ENCODE results near the gene SLC4A7.
"Not testable (repeated sequence)": the region's sequence is repeated elsewhere in the genome, so short reads cannot be mapped to it uniquely, and the experiment has no call there.

SLC4A7 gene

DNA sequence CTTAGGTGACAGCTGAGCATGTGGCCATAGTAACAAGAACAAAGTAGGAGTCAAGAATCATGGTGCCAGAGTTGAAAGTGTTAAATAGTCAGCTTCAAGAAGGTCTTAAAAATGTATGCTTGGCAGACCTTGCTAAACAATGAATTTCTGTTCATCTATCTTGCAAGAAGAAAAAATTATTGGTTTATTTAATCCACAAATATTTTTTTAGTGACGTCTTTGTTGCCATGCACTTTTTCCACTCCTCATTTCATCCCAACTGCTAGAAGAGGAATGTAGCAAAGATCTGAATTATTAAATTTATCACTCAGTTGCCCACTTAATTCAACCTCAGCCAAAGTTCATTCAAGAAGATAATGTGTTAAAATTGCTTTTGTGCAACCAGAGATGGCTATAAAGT lies 3.2 kb upstream of the SLC4A7 start:
- no peak for DNase-seq (ENCODE audit: low spot score)

DNA sequence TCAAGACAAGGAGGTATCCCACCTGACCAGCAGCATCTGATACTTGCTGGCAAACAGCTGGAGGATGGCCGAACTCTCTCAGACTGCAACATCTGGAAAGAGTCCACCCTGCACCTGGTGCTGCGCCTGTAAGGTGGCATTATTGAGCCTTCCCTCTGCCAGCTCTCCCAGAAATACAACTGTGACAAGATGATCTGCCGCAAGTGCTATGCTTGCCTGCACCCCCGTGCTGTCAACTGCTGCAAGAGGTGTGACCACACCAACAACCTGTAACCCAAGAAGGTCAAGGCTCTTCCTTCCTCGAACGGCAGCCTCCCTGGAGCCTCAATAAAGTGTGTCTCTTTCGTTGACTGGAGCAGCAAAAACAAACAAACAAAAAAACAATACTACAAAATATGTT lies 2.2 kb upstream of the SLC4A7 start:
- no peak for DNase-seq (ENCODE audit: low spot score)

DNA sequence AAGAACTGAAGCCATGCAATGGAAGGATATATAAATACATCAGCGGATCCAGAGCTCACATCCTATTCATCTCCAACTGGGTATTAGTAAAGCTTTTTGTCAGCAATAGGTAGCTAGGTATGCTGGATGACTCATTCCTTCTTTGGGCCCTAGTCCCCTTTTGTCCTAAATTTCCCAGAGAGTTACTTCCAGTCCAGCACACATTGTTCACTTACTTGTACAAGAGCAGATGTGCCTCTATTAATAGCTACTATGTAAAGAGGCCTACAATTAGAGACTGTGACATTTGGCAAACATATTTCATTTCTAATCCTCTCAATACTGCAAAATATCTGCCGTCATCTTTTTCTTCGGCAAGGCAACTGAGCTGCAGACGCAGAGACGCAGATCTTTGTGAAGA lies 1.7 kb upstream of the SLC4A7 start:
- DNase-seq (ENCODE audit: low spot score) = no peak

DNA sequence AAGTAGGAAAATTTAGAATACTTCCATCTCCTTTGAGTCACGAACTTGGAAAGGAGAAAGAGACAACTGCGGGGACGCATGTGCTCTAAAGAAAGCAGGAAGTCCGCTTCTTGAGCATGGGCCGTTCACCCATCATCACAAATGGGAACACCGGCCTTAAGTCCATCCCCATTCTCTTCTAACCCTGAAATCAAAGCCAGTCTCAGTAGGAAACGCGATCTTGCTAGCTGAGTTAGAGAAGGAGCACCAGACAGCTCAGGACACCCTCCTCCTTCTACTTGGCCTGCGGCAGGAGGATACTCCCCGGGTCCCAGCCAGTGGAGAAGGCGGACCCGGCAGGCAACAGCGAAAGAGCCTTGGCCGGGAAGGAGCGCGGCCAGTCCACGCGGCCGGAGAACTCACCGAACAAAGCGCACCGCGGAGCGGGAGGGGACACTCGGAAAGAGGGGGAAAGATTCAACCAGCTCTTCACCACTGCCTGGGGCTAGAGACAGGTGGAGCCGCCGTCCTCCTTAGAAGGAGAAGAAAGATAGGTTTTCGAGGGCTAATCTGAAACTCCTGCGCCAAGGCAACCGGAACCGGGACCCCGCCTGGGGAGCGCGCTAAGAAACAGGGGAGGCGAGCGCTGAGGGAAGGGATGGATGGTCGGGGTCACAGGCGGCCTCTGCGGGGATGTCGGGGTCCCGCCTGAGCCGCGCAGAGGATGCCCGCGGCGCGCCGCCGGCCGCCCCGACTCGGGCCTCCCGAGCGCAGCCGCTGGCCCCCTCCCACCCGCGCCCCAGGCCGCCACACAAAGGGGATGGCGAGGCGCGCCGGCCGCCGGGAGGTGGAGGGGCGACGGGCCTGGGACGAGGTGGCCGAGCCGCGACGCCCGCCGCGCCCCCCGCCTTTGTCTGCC lies 818 bp downstream of the SLC4A7 start:
- DNase-seq (ENCODE audit: low spot score) = peak; percentile 75

DNA sequence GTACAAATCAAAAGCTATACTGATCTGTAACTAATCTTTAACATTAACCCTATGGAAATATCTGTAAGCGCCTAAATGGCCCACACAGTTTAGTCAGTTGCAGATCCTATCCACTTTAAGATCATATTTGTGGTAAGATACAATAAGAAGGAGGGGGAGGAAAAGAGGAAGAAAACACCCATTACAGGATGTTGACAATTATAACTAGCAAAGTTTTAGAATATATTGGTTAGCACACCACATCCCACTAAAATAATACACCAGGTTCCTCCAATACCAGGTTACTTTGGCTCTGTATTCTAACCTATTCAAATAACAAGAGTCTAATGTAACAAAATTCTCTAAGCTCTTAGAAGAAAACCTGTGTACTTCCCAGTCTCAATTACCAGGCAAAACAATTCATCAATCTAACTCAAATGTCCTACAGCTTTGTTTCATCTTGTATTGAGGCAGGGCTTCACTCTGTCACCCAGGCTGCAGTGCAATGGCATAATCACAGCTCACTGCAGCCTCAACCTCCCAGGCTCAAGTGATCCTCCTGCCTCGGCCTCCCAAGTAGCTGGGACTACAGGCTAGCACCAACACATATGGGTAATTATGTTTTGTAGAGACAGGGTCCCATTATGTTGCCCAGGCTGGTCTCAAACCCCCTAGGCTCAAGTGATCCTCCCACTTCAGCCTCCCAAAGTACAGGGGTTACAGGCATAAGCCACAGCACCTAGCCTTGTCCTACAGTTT lies 4.2 kb downstream of the SLC4A7 start:
- DNase-seq (ENCODE audit: low spot score) = peak; percentile 20

DNA sequence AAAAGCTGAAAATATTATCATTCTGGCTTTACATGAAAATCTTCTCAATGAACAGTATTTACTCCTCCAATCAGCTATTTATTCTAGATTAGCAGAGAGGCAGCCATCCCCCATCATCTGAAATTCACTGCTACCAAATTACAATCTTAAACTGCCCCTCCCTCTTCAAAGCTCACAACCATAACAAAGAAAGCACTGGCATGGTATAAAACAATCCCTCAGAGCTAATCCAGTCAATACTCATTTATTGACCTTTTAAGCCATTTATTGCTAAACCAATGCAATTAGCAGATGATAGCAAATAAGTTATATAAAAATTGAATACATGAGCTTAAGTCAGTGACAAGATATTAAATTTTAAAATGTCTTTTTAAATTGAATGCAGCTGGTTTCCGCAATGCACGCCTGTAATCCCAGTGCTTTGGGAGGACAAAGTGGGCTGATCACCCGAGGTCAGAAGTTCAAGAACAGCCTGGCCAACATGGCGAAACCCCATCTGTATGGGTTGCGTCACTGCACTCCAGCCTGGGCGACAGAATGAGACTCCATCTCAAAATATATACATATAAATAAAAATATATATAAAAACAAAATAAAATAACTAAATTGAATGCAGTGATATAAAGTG lies 12.1 kb downstream of the SLC4A7 start:
- DNase-seq (ENCODE audit: low spot score) = no peak

DNA sequence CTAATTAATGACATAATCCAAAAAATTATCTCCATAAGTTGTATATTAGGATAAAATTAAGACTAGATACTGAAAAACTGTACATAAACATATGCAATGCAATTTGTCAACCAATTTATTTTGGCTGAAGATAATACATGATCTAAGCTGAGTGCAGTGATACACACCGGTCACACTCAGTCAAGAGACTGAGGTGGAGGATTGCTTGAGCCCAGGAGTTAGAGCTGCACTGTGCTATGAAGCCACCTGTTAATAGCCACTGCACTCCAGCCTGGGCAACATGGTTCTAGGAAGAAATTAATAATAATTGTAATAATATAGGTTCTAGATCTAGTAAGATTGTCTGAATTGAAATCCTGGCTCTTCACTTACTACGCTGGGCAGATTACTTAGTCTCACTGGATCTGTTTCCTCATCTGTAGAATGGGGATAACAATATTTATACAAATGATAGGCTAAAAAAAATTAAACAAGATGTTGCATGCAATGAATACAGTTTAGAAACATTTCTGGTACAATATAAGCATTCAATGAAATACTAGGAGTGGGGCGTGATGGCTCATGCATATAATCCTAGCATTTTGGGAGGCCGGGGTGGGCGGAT lies 15.8 kb downstream of the SLC4A7 start:
- no peak for DNase-seq (ENCODE audit: low spot score)

DNA sequence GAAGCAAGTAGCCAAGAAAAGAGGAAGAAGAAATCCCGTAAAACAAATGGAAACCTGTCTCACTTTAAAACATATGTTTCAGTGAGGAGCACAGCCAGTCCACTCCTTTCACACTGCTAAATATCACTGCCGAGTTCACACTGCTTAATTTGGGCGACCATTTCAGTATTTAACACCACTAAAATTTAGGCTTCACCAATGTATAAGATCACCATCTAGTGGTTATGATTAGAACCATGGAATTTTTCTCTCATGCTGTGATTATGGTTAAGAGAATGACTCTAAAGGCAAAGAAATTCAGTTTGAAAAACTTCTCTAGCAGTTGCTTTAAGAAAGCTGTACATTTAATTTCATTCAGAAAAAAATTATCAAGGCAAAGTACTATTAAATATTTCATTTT lies 16.6 kb downstream of the SLC4A7 start:
- peak; percentile 74 for DNase-seq (ENCODE audit: low spot score)

DNA sequence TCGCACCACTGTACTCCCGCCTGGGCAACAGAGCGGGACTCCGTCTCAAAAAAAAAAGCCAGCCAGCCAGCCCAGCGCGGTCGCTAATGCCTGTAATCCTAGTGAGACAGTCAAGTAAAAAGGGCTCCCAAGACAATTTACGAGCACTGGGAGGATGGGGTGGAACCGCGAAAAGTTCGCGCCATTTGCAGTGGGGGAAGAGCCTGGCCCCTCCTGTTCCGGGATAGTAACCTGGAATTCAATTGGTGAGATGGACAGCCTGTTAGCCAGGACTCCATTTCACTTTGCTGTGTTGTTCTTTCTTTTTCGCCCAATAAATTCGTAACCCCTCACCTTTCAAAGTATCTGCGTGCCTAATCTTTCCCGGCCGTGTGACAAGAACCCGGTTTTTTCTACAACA lies 19.5 kb downstream of the SLC4A7 start:
- no peak for DNase-seq (ENCODE audit: low spot score)

DNA sequence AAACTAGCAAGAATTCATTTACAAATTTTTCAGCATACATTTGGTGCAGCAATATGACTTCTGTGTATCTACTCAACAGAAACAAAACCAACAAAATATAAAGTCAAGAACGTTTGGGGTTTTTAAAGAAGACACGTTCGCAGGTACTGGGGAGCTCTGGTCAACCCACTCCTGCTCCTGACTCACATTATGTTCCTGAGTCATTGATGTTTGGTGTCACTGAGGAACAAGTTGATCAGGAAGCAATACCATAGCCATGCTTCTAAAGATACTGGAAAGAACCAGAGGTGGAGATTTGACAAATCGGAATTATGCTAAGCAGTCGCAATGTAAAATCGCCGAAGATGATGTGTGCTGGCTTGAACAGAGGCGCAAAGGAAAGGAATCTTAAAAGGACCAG lies 22.0 kb downstream of the SLC4A7 start:
- DNase-seq (ENCODE audit: low spot score) = no peak

DNA sequence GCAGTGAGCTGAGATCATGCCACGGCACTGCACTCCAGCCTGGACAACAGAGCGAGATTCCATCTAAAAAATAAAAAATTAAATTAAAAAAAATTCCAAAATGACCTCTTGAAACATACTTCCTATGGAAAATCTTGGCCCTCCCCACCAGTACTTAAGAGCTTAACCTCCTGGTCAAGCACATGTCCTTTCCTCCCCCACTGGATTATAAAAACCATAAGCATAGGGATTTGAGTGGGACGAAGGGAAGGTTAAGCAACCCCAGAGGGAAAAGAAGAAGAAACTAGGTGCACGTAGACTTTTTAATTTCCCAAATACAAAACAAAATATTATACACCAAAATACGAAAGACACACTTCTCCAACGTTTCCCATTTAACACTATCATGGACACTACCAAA lies 25.3 kb downstream of the SLC4A7 start:
- DNase-seq (ENCODE audit: low spot score) = no peak

DNA sequence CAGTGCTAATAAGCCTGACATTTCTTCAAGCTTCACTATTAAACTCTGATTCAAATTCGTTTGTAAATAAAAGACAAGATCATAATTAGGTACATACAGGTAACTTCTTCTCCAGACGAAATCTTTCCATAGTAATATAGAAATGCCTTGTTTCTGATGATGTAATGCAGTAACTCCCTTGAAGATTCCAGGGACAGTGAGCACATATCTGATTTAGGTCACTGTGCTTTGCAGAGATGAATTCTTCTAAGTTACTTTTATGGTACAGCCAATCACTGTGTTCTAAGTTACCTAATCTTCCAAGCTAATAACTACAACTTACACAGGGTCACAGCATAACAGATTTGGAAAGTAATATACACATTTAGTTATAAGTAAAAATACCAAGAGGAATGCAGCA lies 27.6 kb downstream of the SLC4A7 start:
- DNase-seq (ENCODE audit: low spot score) = no peak

DNA sequence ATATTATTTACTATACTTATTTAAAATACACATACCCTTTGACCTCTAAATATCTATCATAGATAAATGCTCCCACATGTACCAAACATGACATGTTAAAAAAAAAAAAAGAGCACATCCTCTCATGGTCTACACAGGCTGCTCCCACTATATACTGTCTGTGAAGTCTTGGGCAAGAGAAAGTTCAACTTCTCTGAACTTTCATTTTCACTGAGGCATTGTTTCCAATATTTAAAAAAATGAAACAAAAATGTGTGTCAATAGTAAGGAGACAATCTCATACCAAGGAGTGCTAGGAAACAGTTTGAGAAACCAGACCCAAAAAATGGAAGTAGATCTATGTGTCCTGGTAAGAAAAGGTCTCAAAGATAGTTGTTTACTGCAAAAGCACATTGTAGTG lies 29.3 kb downstream of the SLC4A7 start:
- no peak for DNase-seq (ENCODE audit: low spot score)

DNA sequence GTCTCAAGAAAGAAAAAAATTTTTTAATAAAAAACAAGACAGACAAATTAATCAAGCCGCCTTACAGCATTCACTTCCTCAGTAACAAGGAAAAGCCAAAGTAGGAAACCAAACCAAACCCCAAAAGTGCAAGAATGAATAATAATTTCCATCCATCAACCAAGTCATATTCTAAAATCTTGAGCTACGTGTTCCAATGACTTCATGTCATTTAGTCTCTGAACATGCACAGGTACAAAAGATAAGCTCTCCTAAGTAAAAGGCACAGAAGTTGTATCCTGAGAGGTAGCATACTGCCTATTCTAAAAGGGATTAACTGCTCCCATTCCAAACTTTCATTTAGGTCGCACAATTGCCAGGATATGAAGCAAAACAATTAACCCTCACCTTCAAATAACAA lies 29.7 kb downstream of the SLC4A7 start:
- no peak for DNase-seq (ENCODE audit: low spot score)

DNA sequence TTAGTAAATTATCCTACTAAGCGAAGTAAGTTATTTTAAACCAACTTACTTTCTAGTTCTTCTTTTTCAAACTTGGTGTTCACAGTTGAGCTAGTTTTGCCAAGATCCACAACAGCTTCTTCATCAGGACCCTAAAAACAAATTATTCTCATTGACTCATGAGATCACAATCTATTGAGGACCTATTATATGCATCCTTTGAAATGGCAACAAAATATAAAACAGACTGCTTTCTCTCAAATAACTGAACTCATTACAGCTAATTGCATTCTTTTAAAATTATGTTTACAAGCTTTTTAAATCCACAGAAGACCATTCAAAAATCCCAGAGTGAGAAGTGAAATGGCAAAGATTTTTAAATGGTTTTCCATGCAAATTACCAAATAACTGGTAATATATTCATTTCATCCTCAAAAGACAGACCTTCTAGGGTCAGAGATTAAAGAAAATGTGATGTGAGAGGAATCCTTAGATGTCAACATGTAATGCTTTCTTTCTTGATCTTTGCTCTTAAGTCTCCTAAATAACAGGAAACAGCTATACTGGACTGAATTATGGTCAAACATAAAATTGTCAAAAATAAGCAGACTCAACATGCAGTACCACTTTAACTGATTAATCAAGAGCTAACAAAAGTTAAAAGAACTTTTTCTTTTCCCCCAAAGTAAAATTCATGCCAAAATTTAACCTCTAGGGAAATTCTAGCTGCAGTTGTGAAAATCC lies 31.7 kb downstream of the SLC4A7 start:
- DNase-seq (ENCODE audit: low spot score) = no peak

DNA sequence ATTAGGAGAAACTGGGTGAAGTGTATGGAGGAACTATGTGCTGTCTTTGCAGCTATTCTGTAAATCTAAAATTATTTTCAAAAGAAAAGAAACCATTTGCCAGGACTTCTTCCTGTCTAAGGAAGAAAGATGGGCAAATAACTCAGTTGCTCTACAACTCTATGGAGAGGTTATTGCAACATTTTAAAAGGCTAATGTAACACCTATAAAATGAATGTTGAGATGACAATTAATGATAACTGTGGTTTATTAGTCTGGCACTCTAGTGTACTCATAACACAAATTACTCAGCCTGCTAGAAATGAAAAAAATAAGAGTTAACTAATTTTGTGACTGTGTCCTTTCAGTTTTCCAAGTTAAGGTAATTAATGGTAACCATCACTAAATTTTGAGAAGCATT lies 32.3 kb downstream of the SLC4A7 start:
- DNase-seq (ENCODE audit: low spot score) = no peak

DNA sequence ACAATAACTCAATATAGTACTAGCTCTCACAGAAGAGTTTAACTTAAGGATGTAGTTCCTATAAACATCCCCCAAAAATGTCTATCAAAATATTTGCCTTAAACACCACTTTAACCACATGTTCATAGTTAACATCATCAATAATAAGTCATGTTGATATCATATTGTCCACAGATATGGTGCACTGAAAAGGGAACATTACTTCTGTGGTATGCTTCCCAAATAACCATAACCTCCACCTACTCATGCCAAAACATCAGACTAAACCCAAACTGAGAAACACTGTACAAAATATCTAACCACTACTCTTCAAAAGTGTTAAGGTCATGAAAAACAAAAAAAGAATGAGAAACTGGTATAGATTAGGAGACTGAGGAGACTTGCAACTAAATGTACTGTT lies 32.9 kb downstream of the SLC4A7 start:
- DNase-seq (ENCODE audit: low spot score) = no peak

DNA sequence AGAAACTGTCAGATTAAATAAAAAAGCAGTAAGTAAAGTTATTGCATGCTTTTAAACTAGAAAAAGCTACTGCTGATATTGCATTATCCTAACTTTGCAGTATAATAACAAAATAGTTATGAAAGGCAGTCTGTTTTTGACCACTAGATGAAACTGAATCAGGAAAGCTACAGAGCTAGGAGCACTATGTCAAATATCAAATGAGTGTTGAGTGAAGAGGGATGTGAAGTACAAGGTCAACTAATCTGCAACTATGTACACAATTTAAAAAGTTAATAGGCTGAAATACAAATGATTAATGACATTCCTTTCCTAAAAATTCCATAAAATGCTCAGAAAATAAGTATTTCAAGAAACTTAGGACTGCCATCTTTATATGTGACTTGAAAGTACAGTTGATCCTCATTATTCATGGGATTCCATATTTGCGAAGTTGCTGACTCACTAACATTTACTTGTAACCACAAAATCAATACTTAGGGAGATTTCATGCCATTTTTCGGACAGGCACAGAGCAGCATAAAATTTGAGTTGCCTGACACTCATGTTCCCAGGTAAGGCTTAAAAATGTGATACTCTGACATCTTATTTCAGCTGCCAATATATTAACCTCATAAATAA lies 34.5 kb downstream of the SLC4A7 start:
- DNase-seq (ENCODE audit: low spot score) = no peak

DNA sequence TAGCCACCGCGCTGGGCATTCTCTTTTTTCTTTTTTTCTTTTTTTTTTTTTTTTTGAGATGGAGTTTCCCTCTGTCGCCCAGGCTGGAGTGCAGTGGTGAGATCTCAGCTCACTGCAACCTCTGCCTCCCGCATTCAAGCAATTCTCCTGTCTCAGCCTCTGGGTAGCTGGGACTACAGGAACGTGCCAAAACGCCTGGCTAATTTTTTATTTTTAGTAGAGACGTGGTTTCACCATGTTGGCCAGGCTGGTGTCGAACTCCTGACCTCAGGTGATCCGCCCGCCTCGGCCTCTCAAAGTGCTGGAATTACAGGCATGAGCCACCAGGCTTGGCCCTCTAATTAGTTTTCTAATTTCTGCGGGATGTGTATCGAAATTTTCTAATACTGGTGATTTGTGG lies 41.2 kb downstream of the SLC4A7 start:
- DNase-seq (ENCODE audit: low spot score) = not testable (repeated sequence)

DNA sequence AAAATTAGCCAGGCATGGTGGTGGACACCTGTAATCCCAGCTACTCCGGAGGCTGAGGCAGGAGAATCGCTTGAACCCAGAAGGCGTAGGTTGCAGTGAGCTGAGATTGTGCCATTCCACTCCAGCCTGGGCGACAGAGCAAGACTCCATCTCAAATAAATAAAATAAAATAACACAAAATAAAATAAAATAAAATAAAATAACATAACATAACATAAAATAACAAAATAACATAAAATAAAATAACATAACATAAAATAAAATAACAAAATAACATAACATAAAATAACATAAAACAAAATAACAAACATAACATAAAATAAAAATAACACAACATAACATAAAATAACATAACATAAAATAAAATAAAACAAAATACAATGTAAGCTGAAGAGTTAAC lies 45.8 kb downstream of the SLC4A7 start:
- not testable (repeated sequence) for DNase-seq (ENCODE audit: low spot score)

DNA sequence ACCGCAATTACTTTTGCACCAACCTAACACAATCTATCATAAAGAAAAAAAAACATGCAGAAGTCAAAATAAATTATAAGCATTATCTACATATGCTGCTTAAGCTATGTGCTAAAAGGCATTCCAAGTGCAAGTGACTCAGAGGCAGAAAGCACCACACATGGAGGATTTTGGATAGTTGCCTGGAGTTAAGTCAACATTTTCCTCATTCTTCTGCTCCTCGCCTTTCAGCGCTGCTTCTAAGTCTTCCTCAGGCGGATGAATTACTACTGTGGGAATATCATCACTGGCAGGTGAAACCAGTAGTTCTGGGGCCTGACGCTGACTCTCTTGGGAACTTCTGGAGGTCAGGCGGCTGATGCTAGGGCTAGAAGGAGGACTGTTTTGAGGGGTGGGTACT lies 53.1 kb downstream of the SLC4A7 start:
- DNase-seq (ENCODE audit: low spot score) = no peak

DNA sequence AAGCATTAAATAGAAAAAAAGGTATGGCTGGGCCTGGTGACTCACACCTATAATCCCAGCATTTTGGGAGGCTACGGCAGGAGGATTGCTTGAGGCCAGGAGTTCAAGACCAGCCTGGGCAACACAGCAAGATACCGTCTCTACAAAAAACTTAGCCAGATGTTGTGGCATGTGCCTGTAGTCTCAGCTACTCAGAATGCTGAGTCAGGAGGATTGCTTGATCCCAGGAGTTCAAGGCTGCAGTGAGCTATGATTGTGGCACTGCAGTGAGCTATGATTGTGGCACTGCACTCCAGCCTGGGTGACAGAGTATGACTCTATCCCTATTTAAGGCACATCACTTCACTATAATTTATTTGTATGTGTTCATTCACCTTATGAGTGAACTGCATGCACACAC lies 54.3 kb downstream of the SLC4A7 start:
- no peak for DNase-seq (ENCODE audit: low spot score)

Measured in NAMALWA (cell line).